Body of pancreas (tissue), 4 donors: ENCODE results near the gene TGM2.
"Not testable (repeated sequence)": the region's sequence is repeated elsewhere in the genome, so short reads cannot be mapped to it uniquely, and the experiment has no call there.

ENCODE experiments used
- POLR2A ChIP-seq, 3 donors: fragments of 450-650 bp; IDR thresholded peaks; one replicate each; pipeline ENCODE4 v1.6.1; 2016; ENCODE audit warnings: antibody characterized with exemption in 3 of 3, mild to moderate bottlenecking in 2 of 3
- TF ChIP-seq, protein P1 (sequence below), 7 experiments: fragments of 450-650 bp in 4 of 7; fragments of 200-600 bp in 3 of 7; sonication (generic) in 3 of 7; IDR thresholded peaks; one replicate each; pipeline ENCODE4 v1.5.1; 2016 to 2019; ENCODE audit warnings: antibody characterized with exemption in 7 of 7

DNA sequence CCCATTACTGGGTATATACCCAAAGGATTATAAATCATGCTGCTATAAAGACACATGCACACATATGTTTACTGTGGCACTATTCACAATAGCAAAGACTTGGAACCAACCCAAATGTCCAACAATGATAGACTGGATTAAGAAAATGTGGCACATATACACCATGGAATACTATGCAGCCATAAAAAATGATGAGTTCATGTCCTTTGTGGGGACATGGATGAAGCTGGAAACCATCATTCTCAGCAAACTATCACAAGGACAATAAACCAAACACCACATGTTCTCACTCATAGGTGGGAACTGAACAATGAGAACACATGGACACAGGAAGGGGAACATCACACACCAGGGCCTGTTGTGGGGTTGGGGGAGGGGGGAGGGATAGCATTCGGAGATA is 57.7 kb downstream of the TGM2 start:
- TF ChIP-seq, protein P1, sequence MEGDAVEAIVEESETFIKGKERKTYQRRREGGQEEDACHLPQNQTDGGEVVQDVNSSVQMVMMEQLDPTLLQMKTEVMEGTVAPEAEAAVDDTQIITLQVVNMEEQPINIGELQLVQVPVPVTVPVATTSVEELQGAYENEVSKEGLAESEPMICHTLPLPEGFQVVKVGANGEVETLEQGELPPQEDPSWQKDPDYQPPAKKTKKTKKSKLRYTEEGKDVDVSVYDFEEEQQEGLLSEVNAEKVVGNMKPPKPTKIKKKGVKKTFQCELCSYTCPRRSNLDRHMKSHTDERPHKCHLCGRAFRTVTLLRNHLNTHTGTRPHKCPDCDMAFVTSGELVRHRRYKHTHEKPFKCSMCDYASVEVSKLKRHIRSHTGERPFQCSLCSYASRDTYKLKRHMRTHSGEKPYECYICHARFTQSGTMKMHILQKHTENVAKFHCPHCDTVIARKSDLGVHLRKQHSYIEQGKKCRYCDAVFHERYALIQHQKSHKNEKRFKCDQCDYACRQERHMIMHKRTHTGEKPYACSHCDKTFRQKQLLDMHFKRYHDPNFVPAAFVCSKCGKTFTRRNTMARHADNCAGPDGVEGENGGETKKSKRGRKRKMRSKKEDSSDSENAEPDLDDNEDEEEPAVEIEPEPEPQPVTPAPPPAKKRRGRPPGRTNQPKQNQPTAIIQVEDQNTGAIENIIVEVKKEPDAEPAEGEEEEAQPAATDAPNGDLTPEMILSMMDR (IDR thresholded peaks at IDR 0.05), result not testable (repeated sequence)
- not testable (repeated sequence) for TF ChIP-seq POLR2A (IDR thresholded peaks at IDR 0.05)
